GM18858 (cell line): ENCODE measurements around the gene BMERB1.
"Not testable (repeated sequence)": the region's sequence is repeated elsewhere in the genome, so short reads cannot be mapped to it uniquely, and the experiment has no call there.

ENCODE experiments used
- ATAC-seq: cut with Tn5 transposase; IDR thresholded peaks from one replicate; pipeline ENCODE4 v1.9.1; 2021; ENCODE audit not compliant: unreplicated experiment

Gene BMERB1

GRCh38 chr16:15434425-15435215, at the start of gene BMERB1:
Gene BMERB1 (plus strand): TSS chr16:15434588. CDS start chr16:15434654, 66 bp downstream.
- ATAC-seq, result no peak

GRCh38 chr16:15388060-15388459, 46.3 kb upstream of the BMERB1 start:
- ATAC-seq, result not testable (repeated sequence)

GRCh38 chr16:15389916-15390315, 44.5 kb upstream of the BMERB1 start:
- not testable (repeated sequence) for ATAC-seq

- ATAC-seq, result not testable (repeated sequence)
These were observed 41.4 kb upstream of the BMERB1 start for GRCh38 chr16:15393025-15393424.

DNA sequence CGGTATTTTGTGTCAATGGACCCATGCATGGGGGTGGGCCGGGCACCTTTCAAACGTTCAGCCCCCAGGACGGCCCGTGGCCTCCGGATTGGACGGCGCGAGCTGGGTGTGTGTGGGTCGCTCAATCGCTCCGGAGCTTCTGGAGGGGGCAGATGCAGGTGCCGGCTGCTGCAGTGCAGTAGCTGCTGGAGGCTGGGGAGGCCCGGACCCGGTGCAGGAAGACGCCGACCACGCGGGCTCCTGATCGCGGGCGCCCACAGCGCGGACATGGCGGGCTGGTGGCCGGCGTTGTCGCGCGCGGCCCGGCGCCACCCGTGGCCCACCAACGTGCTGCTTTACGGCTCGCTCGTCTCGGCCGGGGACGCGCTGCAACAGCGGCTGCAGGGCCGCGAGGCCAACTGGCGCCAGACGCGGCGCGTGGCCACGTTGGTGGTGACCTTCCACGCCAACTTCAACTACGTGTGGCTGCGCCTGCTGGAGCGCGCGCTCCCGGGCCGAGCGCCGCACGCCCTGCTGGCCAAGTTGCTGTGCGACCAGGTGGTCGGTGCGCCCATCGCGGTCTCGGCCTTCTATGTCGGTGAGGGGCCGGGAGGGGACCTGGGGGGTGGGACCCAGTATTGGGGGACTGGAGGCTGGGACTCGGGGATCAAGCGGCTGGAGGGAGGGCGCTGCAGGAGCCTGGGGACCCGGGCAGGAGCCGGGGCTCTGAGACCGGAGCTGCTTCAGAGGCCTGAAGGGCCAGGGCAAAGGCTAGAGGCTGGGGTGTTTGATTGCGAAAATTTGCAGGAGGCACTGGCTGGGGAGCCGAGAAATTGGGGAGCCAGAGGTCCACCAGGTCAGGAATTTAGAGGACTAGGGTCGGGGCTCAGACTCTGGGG, 38.5 kb upstream of the BMERB1 start, which contains the start of gene MPV17L:
Gene MPV17L, plus strand, starts transcription at position 124 of the 878 bp plus-strand sequence. Its CDS starts 144 bp downstream, at position 268.
- not testable (repeated sequence) for ATAC-seq

- not testable (repeated sequence) for ATAC-seq
These were observed 37.9 kb upstream of the BMERB1 start for GRCh38 chr16:15396509-15396829.

DNA sequence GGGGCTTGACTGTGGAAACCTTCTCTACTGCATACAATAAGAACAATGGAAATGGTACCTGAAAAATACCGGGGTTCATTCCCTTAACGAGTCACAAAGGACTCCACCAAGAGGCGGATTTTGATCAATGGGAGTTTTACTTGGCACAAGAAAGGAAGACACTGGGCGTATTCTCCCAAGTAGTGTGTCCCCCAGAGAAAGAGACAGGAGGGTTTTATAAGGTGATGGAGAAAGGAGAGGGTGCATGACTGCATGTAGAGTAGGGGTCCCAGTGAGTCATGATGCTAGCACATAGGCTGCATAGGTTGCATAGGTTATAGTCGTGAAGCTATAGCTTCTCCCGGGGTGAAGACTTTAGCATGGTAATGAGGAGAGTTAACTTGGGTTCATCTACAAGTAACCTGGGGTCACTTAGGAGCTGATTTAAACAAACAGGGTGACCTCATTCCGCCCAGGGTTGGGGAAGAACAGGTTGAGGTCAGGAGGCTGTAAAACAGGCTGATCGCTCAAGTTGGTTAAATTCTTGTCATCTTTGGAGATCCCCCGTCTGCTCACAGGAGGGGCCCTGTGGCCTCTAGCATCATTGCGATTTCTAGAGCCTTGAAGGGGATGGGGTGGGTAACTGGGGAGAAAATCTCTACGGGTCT, 37.3 kb upstream of the BMERB1 start:
- no peak for ATAC-seq

DNA sequence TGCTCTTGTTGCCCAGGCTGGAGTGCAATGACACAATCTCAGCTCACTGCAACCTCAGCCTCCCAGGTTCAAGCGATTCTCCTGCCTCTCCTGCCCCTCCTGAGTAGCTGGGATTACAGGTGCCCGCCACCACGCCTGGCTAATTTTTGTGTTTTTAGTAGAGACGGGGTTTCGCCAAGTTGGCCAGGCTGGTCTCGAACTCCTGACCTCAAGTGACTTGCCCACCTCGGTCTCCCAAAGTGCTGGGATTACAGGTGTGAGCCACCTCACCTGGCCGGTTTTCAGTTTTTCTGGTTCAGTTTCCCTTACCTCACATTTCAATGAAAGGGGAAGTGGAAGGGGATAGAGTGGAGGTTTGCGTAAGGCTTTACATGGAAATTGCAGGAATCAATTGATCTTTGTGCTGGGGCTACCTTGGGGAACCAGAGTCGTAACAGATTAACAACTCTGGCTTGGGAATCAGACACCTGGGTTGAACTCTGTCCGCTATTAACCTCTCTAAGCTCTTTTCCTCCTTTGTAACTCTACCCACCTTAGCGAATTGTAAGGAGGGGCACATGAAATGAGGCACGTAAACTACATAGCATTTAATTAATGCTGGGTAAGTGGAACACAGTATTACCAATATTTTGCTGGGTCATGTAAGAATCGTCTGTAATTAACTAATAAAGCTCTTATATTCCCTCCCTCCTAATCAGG, 35.6 kb upstream of the BMERB1 start:
- no peak for ATAC-seq

DNA sequence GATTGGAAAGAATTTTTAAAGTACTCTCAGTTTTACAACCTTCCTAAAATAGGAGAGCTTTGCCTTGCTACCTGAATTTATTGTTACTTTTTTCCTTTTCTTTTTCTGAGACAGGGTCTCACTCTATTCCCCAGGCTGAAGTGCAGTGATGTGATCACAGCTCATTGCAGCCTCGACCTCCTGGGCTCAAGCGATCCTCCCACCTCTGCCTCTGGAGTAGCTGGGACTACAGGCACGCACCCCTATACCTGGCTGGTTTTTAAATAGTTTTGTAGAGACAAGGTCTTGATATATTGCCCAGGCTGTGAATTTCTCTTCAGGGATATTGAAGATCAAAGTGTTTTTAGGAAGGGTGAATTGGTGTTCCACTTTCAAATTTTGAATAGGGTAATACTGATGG, 35.1 kb upstream of the BMERB1 start:
- no peak for ATAC-seq

GRCh38 chr16:15400314-15400713, 34.1 kb upstream of the BMERB1 start:
- ATAC-seq, result not testable (repeated sequence)

- no peak for ATAC-seq
These were observed 32.4 kb upstream of the BMERB1 start for GRCh38 chr16:15401972-15402371.

DNA sequence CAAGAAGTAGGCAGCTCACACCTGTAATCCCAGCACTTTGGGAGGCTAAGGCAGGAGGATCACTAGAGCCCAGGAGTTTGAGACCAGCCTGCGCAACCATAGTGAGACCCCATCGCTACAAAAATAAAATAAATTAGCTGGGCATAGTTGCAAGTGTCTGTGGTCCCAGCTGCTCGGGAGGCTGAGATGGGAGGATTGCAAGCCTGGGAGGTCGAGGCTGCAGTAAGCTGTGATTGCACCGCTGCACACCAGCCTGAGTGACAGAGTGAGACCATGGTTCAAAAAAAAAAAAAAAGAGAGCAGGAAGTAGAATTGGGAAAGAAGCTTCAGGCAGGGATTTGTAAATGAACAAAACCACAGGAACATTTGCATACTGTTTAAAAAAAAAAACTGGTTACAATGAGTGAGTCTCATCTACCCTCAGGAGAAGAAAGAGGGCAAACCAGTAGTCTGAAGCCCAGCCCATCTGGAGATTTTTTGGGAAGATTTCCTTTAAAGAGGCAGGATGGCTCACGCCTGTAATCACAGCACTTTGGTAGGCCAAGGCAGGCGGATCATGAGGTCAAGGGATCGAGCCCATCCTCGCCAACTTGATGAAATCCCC, 30.9 kb upstream of the BMERB1 start:
- no peak for ATAC-seq

- ATAC-seq, result not testable (repeated sequence)
These were observed 30.3 kb upstream of the BMERB1 start for GRCh38 chr16:15404091-15404490.

DNA sequence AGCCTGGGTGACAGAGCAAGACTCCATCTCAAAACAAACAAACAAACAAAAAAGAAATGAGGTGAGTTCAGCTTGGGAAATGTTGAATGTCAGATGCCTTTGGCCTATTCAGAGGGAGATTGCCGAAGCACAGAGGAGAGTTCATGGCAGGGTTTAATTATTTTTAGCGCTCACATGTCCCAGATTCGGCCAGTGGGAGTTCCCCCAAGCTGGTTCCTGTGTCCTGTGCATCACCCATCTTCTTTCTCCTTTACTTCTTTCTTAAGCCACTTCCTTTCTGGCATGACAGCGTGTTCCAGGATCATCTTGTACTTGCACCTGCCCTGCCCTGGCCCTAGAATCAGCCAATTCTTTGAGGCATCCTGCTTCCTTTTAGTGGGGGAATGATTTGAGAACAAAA, 29.6 kb upstream of the BMERB1 start:
- ATAC-seq, result no peak

DNA sequence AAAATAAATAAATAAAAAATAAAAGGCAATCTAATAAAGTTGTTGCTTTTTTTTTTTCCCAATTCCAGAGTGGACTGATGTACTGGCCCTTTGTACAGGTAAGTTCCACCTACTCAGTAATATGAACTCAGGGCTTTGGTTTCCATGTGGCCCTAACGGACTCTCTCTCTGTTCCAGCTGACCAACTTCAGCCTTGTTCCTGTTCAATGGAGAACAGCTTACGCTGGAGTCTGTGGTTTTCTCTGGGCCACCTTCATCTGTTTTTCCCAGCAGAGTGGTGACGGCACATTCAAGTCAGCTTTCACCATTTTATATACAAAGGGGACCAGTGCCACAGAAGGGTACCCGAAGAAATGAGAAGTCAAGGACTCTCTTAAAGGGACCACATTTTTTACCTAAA, 26.6 kb upstream of the BMERB1 start:
- ATAC-seq, result not testable (repeated sequence)

GRCh38 chr16:15409476-15409875, 24.9 kb upstream of the BMERB1 start:
- ATAC-seq, result not testable (repeated sequence)

GRCh38 chr16:15415511-15415985, 18.8 kb upstream of the BMERB1 start:
- no peak for ATAC-seq

- ATAC-seq, result no peak
These were observed 17.2 kb upstream of the BMERB1 start for GRCh38 chr16:15417197-15417596.

GRCh38 chr16:15418206-15418605, 16.2 kb upstream of the BMERB1 start:
- ATAC-seq, result no peak

- not testable (repeated sequence) for ATAC-seq
These were observed 12.7 kb upstream of the BMERB1 start for GRCh38 chr16:15421696-15422095.
